GM23338 (cell line): ENCODE data around the gene PDYN. TPM values are rescaled to one million over a fixed set of nuclear protein-coding genes. Genes with fewer than 3 reads are reported as not detected.

Source experiments
- ATAC-seq: fragments of 200-7000 bp; cut with Tn5 transposase; 3 replicates; pipeline ENCODE4 v1.9.1; 2020
- DNase-seq: peaks from one replicate; pipeline ENCODE4 v3.0.0-alpha.2; 2015; ENCODE audit warnings: low spot score
- H2AFZ ChIP-seq: fragments of 200-600 bp; sonication (generic); 2 replicates; pipeline ENCODE4 v1.8.0; 2016; ENCODE audit warnings: antibody characterized with exemption, mild to moderate bottlenecking, moderate library complexity
- H3F3A ChIP-seq: fragments of 200-600 bp; sonication (generic); replicated peaks from 2 replicates; pipeline ENCODE4 v1.8.0; 2017; ENCODE audit warnings: antibody characterized with exemption, mixed run types, low read depth
- H3K27ac ChIP-seq: fragments of 200-600 bp; sonication (generic); 2 replicates; pipeline ENCODE4 v1.6.1; 2016; ENCODE audit warnings: low read depth
- H3K27me3 ChIP-seq: fragments of 200-600 bp; sonication (generic); 2 replicates; pipeline ENCODE4 v1.8.0; 2016; ENCODE audit warnings: mild to moderate bottlenecking, mixed run types, moderate library complexity; ENCODE audit not compliant: insufficient read depth
- H3K36me3 ChIP-seq: fragments of 200-600 bp; sonication (generic); 2 replicates; pipeline ENCODE4 v1.8.0; 2016; ENCODE audit warnings: mild to moderate bottlenecking; ENCODE audit not compliant: insufficient read depth
- H3K4me1 ChIP-seq: fragments of 200-600 bp; sonication (generic); 2 replicates; pipeline ENCODE4 v1.8.0; 2016; ENCODE audit warnings: mild to moderate bottlenecking, moderate library complexity; ENCODE audit not compliant: insufficient read depth
- H3K4me2 ChIP-seq: fragments of 200-600 bp; sonication (generic); 2 replicates; pipeline ENCODE4 v1.7.1; 2017; ENCODE audit warnings: mixed run types
- H3K4me3 ChIP-seq: fragments of 200-600 bp; sonication (generic); 2 replicates; pipeline ENCODE4 v1.6.1; 2016; ENCODE audit warnings: mixed run types
- H3K79me2 ChIP-seq: fragments of 200-600 bp; sonication (generic); replicated peaks from 2 replicates; pipeline ENCODE4 v1.8.0; 2017; ENCODE audit warnings: mild to moderate bottlenecking; ENCODE audit not compliant: insufficient read depth
- H3K9me2 ChIP-seq: fragments of 200-600 bp; sonication (generic); 2 replicates; pipeline ENCODE4 v1.8.0; 2017; ENCODE audit not compliant: insufficient read depth
- H4K20me1 ChIP-seq: fragments of 200-600 bp; sonication (generic); replicated peaks from 2 replicates; pipeline ENCODE4 v1.8.0; 2017; ENCODE audit warnings: mild to moderate bottlenecking; ENCODE audit not compliant: insufficient read depth
- H3K27ac Mint-ChIP-seq: 2 replicates; pipeline ENCODE4 v1.8.0; 2020; ENCODE audit warnings: inconsistent platforms, mild to moderate bottlenecking, moderate library complexity, mixed read lengths
- H3K27me3 Mint-ChIP-seq: 3 replicates; pipeline ENCODE4 v1.8.0; 2022; ENCODE audit warnings: low read depth, mild to moderate bottlenecking, moderate library complexity, mixed read lengths, inconsistent platforms; ENCODE audit not compliant: insufficient read depth, poor library complexity
- H3K36me3 Mint-ChIP-seq: 3 replicates; pipeline ENCODE4 v1.8.0; 2021; ENCODE audit warnings: low read depth, mild to moderate bottlenecking, inconsistent platforms, moderate library complexity, mixed read lengths
- H3K4me1 Mint-ChIP-seq: 3 replicates; pipeline ENCODE4 v1.8.0; 2020; ENCODE audit warnings: mild to moderate bottlenecking, inconsistent platforms, mixed read lengths
- H3K4me3 Mint-ChIP-seq: 3 replicates; pipeline ENCODE4 v1.8.0; 2021; ENCODE audit warnings: moderate library complexity, mild to moderate bottlenecking, inconsistent platforms, mixed read lengths
- H3K9me3 Mint-ChIP-seq: 3 replicates; pipeline ENCODE4 v1.8.0; 2020; ENCODE audit warnings: moderate library complexity, mild to moderate bottlenecking, inconsistent platforms, mixed read lengths
- CREB1 ChIP-seq: fragments of 250-450 bp; sonication (Bioruptor Pico); IDR thresholded peaks from 2 replicates; pipeline ENCODE4 v1.5.0; 2020; ENCODE audit warnings: low read depth, mild to moderate bottlenecking, moderate library complexity
- CTCF ChIP-seq, 2 experiments: fragments of 200-600 bp in 1 of 2; sonication (generic) in 1 of 2; conservative IDR thresholded peaks; 2 replicates each; pipeline versions ENCODE4 v1.5.1 to v1.6.1; 2016 to 2017; ENCODE audit warnings: antibody characterized with exemption in 2 of 2, low read depth in 2 of 2, mild to moderate bottlenecking in 2 of 2, moderate library complexity in 1 of 2
- ETS1 ChIP-seq: IDR thresholded peaks from 2 replicates; pipeline ENCODE4 v1.6.1; 2016; ENCODE audit warnings: antibody characterized with exemption
- EZH2 ChIP-seq: fragments of 200-600 bp; sonication (generic); IDR thresholded peaks from one replicate; pipeline ENCODE4 v1.8.0; 2017; ENCODE audit warnings: antibody characterized with exemption, mild to moderate bottlenecking, low read depth; ENCODE audit not compliant: unreplicated experiment
- EZH2phosphoT487 ChIP-seq: fragments of 200-600 bp; sonication (generic); IDR thresholded peaks from one replicate; pipeline ENCODE4 v1.8.1; 2018; ENCODE audit warnings: antibody characterized with exemption; ENCODE audit not compliant: unreplicated experiment
- JUNB ChIP-seq: IDR thresholded peaks from one replicate; pipeline ENCODE4 v1.6.1; 2016; ENCODE audit warnings: antibody characterized with exemption; ENCODE audit not compliant: unreplicated experiment
- NANOG ChIP-seq: IDR thresholded peaks from 2 replicates; pipeline ENCODE4 v1.6.1; 2016; ENCODE audit warnings: antibody characterized with exemption, borderline replicate concordance
- POLR2AphosphoS5 ChIP-seq: IDR thresholded peaks from 2 replicates; pipeline ENCODE4 v1.6.1; 2016; ENCODE audit warnings: antibody characterized with exemption, low read depth
- REST ChIP-seq: IDR thresholded peaks from one replicate; pipeline ENCODE4 v1.6.1; 2018; ENCODE audit warnings: antibody characterized with exemption; ENCODE audit not compliant: unreplicated experiment
- STAT1 ChIP-seq: IDR thresholded peaks from one replicate; pipeline ENCODE4 v1.6.1; 2016; ENCODE audit warnings: antibody characterized with exemption; ENCODE audit not compliant: unreplicated experiment
- ZNF114 ChIP-seq: fragments of 250-450 bp; sonication (Bioruptor Pico); IDR thresholded peaks from 2 replicates; pipeline ENCODE4 v1.5.0; 2020; ENCODE audit warnings: mild to moderate bottlenecking, moderate library complexity
- ZNF331 ChIP-seq: fragments of 250-450 bp; sonication (Bioruptor Pico); IDR thresholded peaks from 2 replicates; pipeline ENCODE4 v1.5.0; 2020; ENCODE audit warnings: low read depth, mild to moderate bottlenecking, moderate library complexity
- ZNF462 ChIP-seq: fragments of 250-450 bp; sonication (Bioruptor Pico); IDR thresholded peaks from 2 replicates; pipeline ENCODE4 v1.5.0; 2020; ENCODE audit warnings: mild to moderate bottlenecking, moderate library complexity
- polyA plus RNA-seq: library from polyadenylated mRNA; unstranded; fragments of >200 nt; fragmentation: Nextera tagmentation; extraction: Ambion mirVana; gene quantifications from 2 replicates; pipeline ENCODE4 v1.2.1, GENCODE V29; 2016
- total RNA-seq: library from RNA; depleted of rRNA; stranded (reverse); fragments of >200 nt; shearing (Covaris generic); gene quantifications from 2 replicates; pipeline ENCODE4 v1.2.3, GENCODE V29; 2014

PDYN gene
- total and polyA plus RNA-seq, 2 experiments from 2014 or later, result 0.21 to 0.24 TPM

DNA sequence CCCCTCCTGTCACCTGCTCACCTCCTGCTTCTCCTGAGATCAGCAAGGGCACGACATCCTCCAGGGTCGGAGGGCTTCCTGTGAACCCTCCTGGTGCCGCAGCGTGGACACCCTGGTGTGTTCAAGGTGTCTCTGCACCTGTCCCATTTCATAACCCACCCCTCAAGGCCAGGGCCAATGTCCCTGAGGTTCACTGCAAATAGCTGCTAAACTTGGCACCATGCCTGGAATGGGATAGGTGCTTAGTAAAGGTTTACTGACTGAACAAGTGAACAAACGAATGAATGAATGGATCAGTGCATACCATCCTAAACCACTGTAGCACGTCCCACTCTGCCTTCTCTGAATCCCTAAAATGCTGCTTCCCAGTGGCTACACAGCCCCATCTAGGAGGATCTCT is 63.7 kb downstream of the PDYN start:
- no peak overlapping the region for H3K4me3 Mint-ChIP-seq
- H3K4me1 Mint-ChIP-seq, result peaks cover 19% of the 10 kb centered on the region
- TF ChIP-seq ETS1 (no peak), EZH2phosphoT487 (no peak), JUNB (no peak), ZNF331 (CRISPR knock-in tag) (no peak), POLR2AphosphoS5 (no peak), NANOG (no peak), CTCF (conservative IDR thresholded peaks at IDR 0.05; ENCODE audit: low read depth in 2 of 2) (no peak), EZH2 (no peak), ZNF462 (CRISPR knock-in tag) (no peak), STAT1 (no peak), ZNF114 (CRISPR knock-in tag) (no peak), CREB1 (CRISPR knock-in tag) (no peak), REST (no peak)

More for the DNA sequence above, 63.7 kb downstream of the PDYN start:
- Mint-ChIP-seq H3K27me3 (peaks cover 8% of the 10 kb centered on the region), H3K9me3 (no peaks in the 10 kb centered on the region), H3K36me3 (no peaks in the 10 kb centered on the region), H3K27ac (no peak overlapping the region)
- no peak overlapping the region for H2AFZ ChIP-seq
- H4K20me1 ChIP-seq, result no peaks in the 10 kb centered on the region
- peaks cover 15% of the 10 kb centered on the region for H3K4me1 ChIP-seq
- H3K27ac ChIP-seq, result no peak overlapping the region
- H3K4me3 ChIP-seq, result no peak overlapping the region
- no peaks in the 10 kb centered on the region for H3F3A ChIP-seq
- DNase-seq (no peak), ATAC-seq (no peak)
- H3K79me2 ChIP-seq, result no peaks in the 10 kb centered on the region
- H3K4me2 ChIP-seq, result no peak overlapping the region
- H3K9me2 ChIP-seq, result no peaks in the 10 kb centered on the region
- H3K27me3 ChIP-seq, result no peaks in the 10 kb centered on the region
- H3K36me3 ChIP-seq, result no peaks in the 10 kb centered on the region
